Sciatic nerve (tissue), 2 donors: Measurements from ENCODE around the gene HCRTR2. TPM values are rescaled to one million over a fixed set of nuclear protein-coding genes. Genes with fewer than 3 reads are reported as not detected.
"Not testable (repeated sequence)": the region's sequence is repeated elsewhere in the genome, so short reads cannot be mapped to it uniquely, and the experiment has no call there.

Source experiments
- ATAC-seq: fragments of 200-7000 bp; cut with Tn5 transposase; one replicate; pipeline ENCODE4 v1.9.1; 2020; ENCODE audit warnings: mild to moderate bottlenecking, moderate library complexity
- DNase-seq: peaks from one replicate; pipeline ENCODE4 v3.0.0-alpha.2; 2020; ENCODE audit warnings: low spot score
- intact Hi-C: fragments of 100-400 bp; cut with DNase I; formaldehyde crosslinking; loops from one replicate; pipeline ENCODE4 v1.14.2; 2022
- total RNA-seq: library from RNA; stranded (reverse); fragmentation: NEBNext Ultra II Directional; extraction: Animal tissue kit (Norgen Biotek cat#: 25700); gene quantifications from one replicate; pipeline ENCODE4 v1.2.1, GENCODE V29; 2021
- donor health status: DM: no; HTN: no; CAD: no.
- donor health status: DM: no; HTN: no; CAD: no.

HCRTR2 gene
- total RNA-seq, 1 donor from 2014 or later, result not detected

GRCh38 chr6:55297214-55297613 lies 122.9 kb downstream of the HCRTR2 start:
- intact Hi-C loops, ATAC-seq, DNase-seq: not testable (repeated sequence)

GRCh38 chr6:55299286-55299985 lies 125.1 kb downstream of the HCRTR2 start:
- intact Hi-C loops, result no loop called here
- DNase-seq, result no peak
- ATAC-seq, result no peak

- ATAC-seq (no peak), DNase-seq (no peak)
- intact Hi-C loops, result no loop called here
Measured at GRCh38 chr6:55304747-55305146, 130.4 kb downstream of the HCRTR2 start.

GRCh38 chr6:55319961-55320695 lies 145.8 kb downstream of the HCRTR2 start:
- no peak for ATAC-seq
- intact Hi-C loops, result no loop called here
- no peak for DNase-seq

GRCh38 chr6:55320696-55321086 lies 146.4 kb downstream of the HCRTR2 start:
- intact Hi-C loops, result no loop called here
- DNase-seq (no peak), ATAC-seq (no peak)

- intact Hi-C loops, result no loop called here
- DNase-seq, result no peak
- no peak for ATAC-seq
Measured at GRCh38 chr6:55327169-55327568, 152.9 kb downstream of the HCRTR2 start, which contains the start of gene GFRAL. Gene GFRAL, plus strand, starts transcription at chr6:55327469. Its CDS starts 86 bp downstream, at chr6:55327555.

Other genes with a start within 250 kb of the HCRTR2 start
- gene GFRAL, start 153.0 kb downstream of the HCRTR2 start, total RNA-seq, result 0.22 TPM